B cell (primary cell): ENCODE results near the gene GRIP2. TPM values are rescaled to one million over a fixed set of nuclear protein-coding genes. Genes with fewer than 3 reads are reported as not detected.

Experiments used
- ATAC-seq: fragments of 200-7000 bp; cut with Tn5 transposase; one replicate; pipeline ENCODE4 v1.10.0; 2021; ENCODE audit warnings: low read depth, mild to moderate bottlenecking, moderate number of reproducible peaks, moderate library complexity
- CTCF ChIA-PET: fragments of 350-600 bp; sonication (Branson Sonifier 250); formaldehyde crosslinking; loops from one replicate; lab custom pipeline; 2021; ENCODE audit warnings: antibody characterized with exemption, inconsistent platforms; lab: Charles Lee
- POLR2A ChIA-PET: fragments of 350-600 bp; sonication (Branson Sonifier 250); formaldehyde crosslinking; loops from one replicate; lab custom pipeline; 2021; ENCODE audit warnings: antibody characterized with exemption; lab: Charles Lee
- DNase-seq: peaks from one replicate; pipeline ENCODE4 v3.0.0; 2013
- H2AFZ ChIP-seq: 2 replicates; pipeline ENCODE4 v1.6.1; 2012; ENCODE audit warnings: mild to moderate bottlenecking, low read depth, low read length; ENCODE audit not compliant: insufficient read depth, poor library complexity, severe bottlenecking
- H3K27ac ChIP-seq, 2 donors: 1 replicate in 1 of 2; 2 replicates in 1 of 2; pipeline ENCODE4 v1.5.1; 2012 to 2013; ENCODE audit warnings: low read length in 2 of 2, mild to moderate bottlenecking in 2 of 2, moderate library complexity in 1 of 2
- H3K27me3 ChIP-seq, 4 experiments: fragments of 200-600 bp in 1 of 4; sonication (generic) in 1 of 4; replicated peaks in 1 of 4; 1 replicate in 2 of 4; 2 replicates in 2 of 4; pipeline versions ENCODE4 v1.6.1 to v1.7.0; 2013 to 2016; ENCODE audit warnings: low read length in 3 of 4, mild to moderate bottlenecking in 2 of 4, mixed read lengths in 1 of 4, moderate library complexity in 1 of 4; ENCODE audit not compliant: insufficient read depth in 4 of 4, control insufficient read depth in 3 of 4; ENCODE audit errors: control extremely low read depth in 1 of 4
- H3K36me3 ChIP-seq, 2 experiments: replicated peaks in 1 of 2; 1 replicate in 1 of 2; 2 replicates in 1 of 2; pipeline versions ENCODE4 v1.6.1 to v1.7.1; 2013; ENCODE audit warnings: low read length in 1 of 2; ENCODE audit not compliant: insufficient read depth in 2 of 2, control insufficient read depth in 1 of 2; ENCODE audit errors: control extremely low read depth in 1 of 2, extremely low read depth in 1 of 2
- H3K4me1 ChIP-seq, 2 donors: fragments of 200-600 bp in 1 of 2; sonication (generic) in 1 of 2; 1 replicate in 1 of 2; 2 replicates in 1 of 2; pipeline versions ENCODE4 v1.5.1 to v1.6.1; 2013 to 2017; ENCODE audit warnings: low read length in 2 of 2; ENCODE audit not compliant: control insufficient read depth in 2 of 2, insufficient read depth in 2 of 2
- H3K4me2 ChIP-seq: replicated peaks from 2 replicates; pipeline ENCODE3; 2012; ENCODE audit warnings: mild to moderate bottlenecking, low read depth, low read length; ENCODE audit not compliant: poor library complexity, severe bottlenecking
- H3K4me3 ChIP-seq, 5 experiments: fragments of 200-600 bp in 1 of 5; sonication (generic) in 1 of 5; 1 replicate in 3 of 5; 2 replicates in 2 of 5; pipeline versions ENCODE4 v1.5.1 to v1.7.0; 2011 to 2016; ENCODE audit warnings: low read length in 4 of 5, mild to moderate bottlenecking in 4 of 5, low read depth in 2 of 5, control low read depth in 1 of 5, moderate library complexity in 1 of 5; ENCODE audit not compliant: insufficient read depth in 1 of 5; ENCODE audit errors: control extremely low read depth in 1 of 5, extremely low read depth in 1 of 5
- H3K79me2 ChIP-seq: fragments of 200-600 bp; sonication (generic); one replicate; pipeline ENCODE4 v1.6.0; 2016; ENCODE audit warnings: low read length; ENCODE audit not compliant: control insufficient read depth, insufficient read depth
- H3K9ac ChIP-seq: fragments of 200-600 bp; sonication (generic); 2 replicates; pipeline ENCODE4 v1.6.1; 2017; ENCODE audit warnings: mild to moderate bottlenecking, low read length, moderate library complexity
- H3K9me3 ChIP-seq, 3 donors: one replicate each; pipeline versions ENCODE4 v1.6.1 to v1.7.1; 2013; ENCODE audit warnings: low read length in 2 of 3; ENCODE audit not compliant: control insufficient read depth in 2 of 3, insufficient read depth in 1 of 3; ENCODE audit errors: control extremely low read depth in 1 of 3
- H4K20me1 ChIP-seq: 2 replicates; pipeline ENCODE4 v1.6.0; 2012; ENCODE audit warnings: mild to moderate bottlenecking, low read length; ENCODE audit not compliant: insufficient read depth, control insufficient read depth, poor library complexity, severe bottlenecking
- H3K27ac Mint-ChIP-seq: one replicate; pipeline ENCODE4 v1.8.0; 2021; ENCODE audit warnings: mixed read lengths
- H3K27me3 Mint-ChIP-seq: one replicate; pipeline ENCODE4 v1.8.0; 2021; ENCODE audit warnings: mixed read lengths
- H3K4me1 Mint-ChIP-seq: one replicate; pipeline ENCODE4 v1.8.0; 2021; ENCODE audit warnings: mixed read lengths
- H3K4me3 Mint-ChIP-seq: one replicate; pipeline ENCODE4 v1.8.0; 2021; ENCODE audit warnings: mixed read lengths
- H3K9me3 Mint-ChIP-seq: one replicate; pipeline ENCODE4 v1.8.0; 2022; ENCODE audit warnings: mixed read lengths; ENCODE audit not compliant: insufficient read depth
- EZH2 ChIP-seq: IDR thresholded peaks from 2 replicates; pipeline ENCODE4 v1.6.1; 2012; ENCODE audit warnings: borderline replicate concordance, low read depth, mild to moderate bottlenecking, moderate library complexity, low read length; ENCODE audit not compliant: insufficient read depth, poor library complexity, severe bottlenecking
- WGBS: methylation state at CpG from one replicate; pipeline ENCODE4 v1.1.5; 2013; ENCODE audit warnings: missing lambda C conversion rate; ENCODE audit not compliant: insufficient coverage; 5-methylcytosine and 5-hydroxymethylcytosine counted together
- intact Hi-C: fragments of 100-400 bp; cut with micrococcal nuclease; formaldehyde crosslinking; loops from one replicate; pipeline ENCODE4 v1.10.0; 2022
- polyA plus RNA-seq: library from polyadenylated mRNA; depleted of rRNA; stranded (reverse); fragments of >200 nt; gene quantifications from 2 replicates; pipeline ENCODE4 v1.2.3, GENCODE V29; 2012
- total RNA-seq, 2 donors: library from RNA; stranded (reverse); fragments of 120-200 nt in 1 of 2; gene quantifications; 1 replicate in 1 of 2; 2 replicates in 1 of 2; pipeline versions ENCODE4 v1.2.3 to v1.2.4, GENCODE V29; 2013 to 2022
- TF ChIP-seq, protein P1 (sequence below): fragments of 200-600 bp; IDR thresholded peaks from one replicate; pipeline ENCODE4 v1.8.0; 2022; ENCODE audit warnings: antibody characterized with exemption, mild to moderate bottlenecking

The GRIP2 gene
- total and polyA plus RNA-seq, 2 donors (not counting 1 experiment from before 2014, with no cell fraction given), result not detected

DNA sequence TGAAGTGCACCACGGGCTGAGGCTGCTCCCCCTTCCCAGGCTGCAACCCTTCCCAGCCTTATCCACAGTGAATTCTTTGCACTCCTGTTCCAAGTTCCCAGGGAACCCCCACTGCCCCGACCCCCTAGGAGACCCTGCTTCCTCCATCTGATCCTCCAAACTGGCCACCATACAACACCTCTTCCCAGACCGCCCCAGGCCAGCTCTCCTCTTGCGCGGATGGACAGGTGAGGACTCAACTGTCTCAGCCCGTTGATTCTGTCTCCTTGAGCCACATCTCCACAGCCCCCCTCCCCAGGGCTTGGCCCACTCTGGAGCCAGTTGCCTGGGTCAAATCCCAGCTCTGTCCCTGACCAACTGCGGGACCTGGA lies 21.7 kb downstream of the GRIP2 start:
- TF ChIP-seq, protein P1, sequence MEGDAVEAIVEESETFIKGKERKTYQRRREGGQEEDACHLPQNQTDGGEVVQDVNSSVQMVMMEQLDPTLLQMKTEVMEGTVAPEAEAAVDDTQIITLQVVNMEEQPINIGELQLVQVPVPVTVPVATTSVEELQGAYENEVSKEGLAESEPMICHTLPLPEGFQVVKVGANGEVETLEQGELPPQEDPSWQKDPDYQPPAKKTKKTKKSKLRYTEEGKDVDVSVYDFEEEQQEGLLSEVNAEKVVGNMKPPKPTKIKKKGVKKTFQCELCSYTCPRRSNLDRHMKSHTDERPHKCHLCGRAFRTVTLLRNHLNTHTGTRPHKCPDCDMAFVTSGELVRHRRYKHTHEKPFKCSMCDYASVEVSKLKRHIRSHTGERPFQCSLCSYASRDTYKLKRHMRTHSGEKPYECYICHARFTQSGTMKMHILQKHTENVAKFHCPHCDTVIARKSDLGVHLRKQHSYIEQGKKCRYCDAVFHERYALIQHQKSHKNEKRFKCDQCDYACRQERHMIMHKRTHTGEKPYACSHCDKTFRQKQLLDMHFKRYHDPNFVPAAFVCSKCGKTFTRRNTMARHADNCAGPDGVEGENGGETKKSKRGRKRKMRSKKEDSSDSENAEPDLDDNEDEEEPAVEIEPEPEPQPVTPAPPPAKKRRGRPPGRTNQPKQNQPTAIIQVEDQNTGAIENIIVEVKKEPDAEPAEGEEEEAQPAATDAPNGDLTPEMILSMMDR, result no peak
- TF ChIP-seq EZH2, result no peak
- Histone ChIP-seq H3K4me2 (no peak overlapping the region), H3K36me3 (no peaks in the 10 kb centered on the region), H3K4me1 (no peaks in the 10 kb centered on the region), H3K4me3 (no peak overlapping the region), H3K9me3 (no peaks in the 10 kb centered on the region), H3K79me2 (no peaks in the 10 kb centered on the region), H4K20me1 (no peaks in the 10 kb centered on the region), H3K27me3 (no peaks in the 10 kb centered on the region), H3K9ac (no peak overlapping the region), H3K27ac (no peak overlapping the region), H2AFZ (no peak overlapping the region)
- H3K4me3 Mint-ChIP-seq, result no peak overlapping the region
- no peak for DNase-seq
- H3K4me1 Mint-ChIP-seq, result no peaks in the 10 kb centered on the region
- no peaks in the 10 kb centered on the region for H3K9me3 Mint-ChIP-seq
- CTCF ChIA-PET, result no interaction called here
- WGBS, result 72% methylated on average over 7 of the region's 7 CpGs
- intact Hi-C loops, result no loop called here
- no peak for ATAC-seq
- POLR2A ChIA-PET, result no interaction called here
- peaks cover 12% of the 10 kb centered on the region for H3K27me3 Mint-ChIP-seq
- H3K27ac Mint-ChIP-seq, result no peak overlapping the region

DNA sequence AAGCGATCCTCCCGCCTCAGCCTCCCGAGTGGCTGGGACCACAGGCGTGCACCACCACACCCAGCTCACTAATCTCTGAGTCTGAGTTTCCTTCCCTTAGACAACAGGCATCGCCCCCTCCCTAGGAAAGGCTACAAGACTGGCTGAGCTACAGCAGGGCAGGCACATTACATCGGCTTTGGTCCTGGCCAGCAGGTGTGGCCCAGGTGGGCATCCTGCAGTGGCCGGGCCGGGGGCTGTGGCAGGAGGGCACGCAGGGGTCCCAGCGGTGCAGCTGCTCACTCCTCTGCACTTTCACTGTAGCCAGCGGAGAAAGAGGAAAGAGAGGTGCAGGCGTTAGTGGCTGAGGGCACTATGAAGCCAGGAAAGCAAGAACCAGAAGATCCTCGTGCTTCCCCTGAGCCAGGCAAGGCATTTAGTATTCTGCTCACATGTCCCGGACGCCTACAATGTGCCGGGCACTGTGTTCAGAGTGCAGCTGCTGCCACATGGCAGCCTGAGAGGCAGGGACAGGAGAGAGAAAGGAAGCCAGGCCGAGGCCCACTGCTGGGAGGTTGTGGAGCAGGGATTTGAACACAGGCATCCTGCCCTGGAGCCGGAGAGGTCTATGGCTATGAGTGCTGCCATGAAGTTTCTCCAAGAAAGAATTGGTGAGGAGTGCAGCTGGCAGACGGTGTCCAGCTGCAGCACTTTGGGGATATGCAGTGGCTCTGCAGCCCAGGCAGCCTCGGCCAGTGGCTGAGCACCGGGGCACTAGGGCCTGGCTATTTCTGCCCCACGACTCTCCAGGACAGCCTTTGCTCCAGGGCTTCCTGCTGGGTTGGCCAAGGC lies 22.3 kb downstream of the GRIP2 start:
- Histone ChIP-seq H2AFZ (no peak overlapping the region), H3K4me1 (no peaks in the 10 kb centered on the region), H3K27me3 (no peaks in the 10 kb centered on the region), H3K4me3 (no peak overlapping the region), H3K27ac (no peak overlapping the region), H3K9me3 (no peaks in the 10 kb centered on the region), H3K9ac (no peak overlapping the region), H3K79me2 (no peaks in the 10 kb centered on the region), H4K20me1 (no peaks in the 10 kb centered on the region), H3K36me3 (no peaks in the 10 kb centered on the region), H3K4me2 (no peak overlapping the region)
- H3K4me1 Mint-ChIP-seq, result no peaks in the 10 kb centered on the region
- H3K4me3 Mint-ChIP-seq, result no peak overlapping the region
- H3K9me3 Mint-ChIP-seq, result no peaks in the 10 kb centered on the region
- H3K27me3 Mint-ChIP-seq, result peaks cover 8% of the 10 kb centered on the region
- POLR2A ChIA-PET, result no interaction called here
- no peak for TF ChIP-seq EZH2
- TF ChIP-seq, protein P1, result no peak
- H3K27ac Mint-ChIP-seq, result no peak overlapping the region
- CTCF ChIA-PET, result no interaction called here
- WGBS, result 90% methylated on average over 22 of the region's 22 CpGs
- DNase-seq (no peak), ATAC-seq (no peak)
- intact Hi-C loops, result no loop called here
